PC-9 (cell line): ENCODE data around the gene EPDR1. TPM values are rescaled to one million over a fixed set of nuclear protein-coding genes. Genes with fewer than 3 reads are reported as not detected.

Experiments
- BruUV-seq: library from RNA; stranded (reverse); fragments of 400-500 nt; replicated peaks from 2 replicates; lab custom pipeline; 2021; lab: Mats Ljungman, UMichigan
- CTCF ChIA-PET: fragments of 300-600 bp; sonication (Branson Sonifier 250); formaldehyde crosslinking; loops from one replicate; lab custom pipeline; 2022; ENCODE audit warnings: antibody characterized with exemption; lab: Charles Lee
- POLR2A ChIA-PET: fragments of 300-600 bp; sonication (Branson Sonifier 250); formaldehyde crosslinking; loops from one replicate; lab custom pipeline; 2022; ENCODE audit warnings: antibody characterized with exemption; ENCODE audit not compliant: unreplicated experiment; lab: Charles Lee
- DNase-seq, 2 experiments: peaks; one replicate each; pipeline versions ENCODE4 v3.0.0 to v3.0.0-alpha.2; 2015 to 2022; ENCODE audit warnings: mixed read lengths in 1 of 2
- H2AFZ ChIP-seq: fragments of 200-600 bp; sonication (generic); 2 replicates; pipeline ENCODE4 v1.8.1; 2017; ENCODE audit warnings: antibody characterized with exemption
- H3F3A ChIP-seq: fragments of 200-600 bp; sonication (generic); 2 replicates; pipeline ENCODE4 v1.8.1; 2017; ENCODE audit warnings: antibody characterized with exemption, mild to moderate bottlenecking, low read depth; ENCODE audit not compliant: insufficient read depth
- H3K27ac ChIP-seq: fragments of 200-600 bp; sonication (generic); 2 replicates; pipeline ENCODE4 v1.6.1; 2016; ENCODE audit warnings: mixed run types
- H3K27me3 ChIP-seq: fragments of 200-600 bp; sonication (generic); 2 replicates; pipeline ENCODE4 v1.6.1; 2016; ENCODE audit warnings: low read depth, mixed run types; ENCODE audit not compliant: insufficient read depth
- H3K36me3 ChIP-seq: fragments of 200-600 bp; sonication (generic); 2 replicates; pipeline ENCODE4 v1.6.1; 2016; ENCODE audit warnings: low read depth, mixed run types
- H3K4me1 ChIP-seq: fragments of 200-600 bp; sonication (generic); replicated peaks from 2 replicates; pipeline ENCODE4 v1.6.1; 2016; ENCODE audit warnings: mixed run types; ENCODE audit not compliant: insufficient read depth
- H3K4me2 ChIP-seq: fragments of 200-600 bp; sonication (generic); 2 replicates; pipeline ENCODE4 v1.6.1; 2017; ENCODE audit warnings: mixed run types
- H3K4me3 ChIP-seq: fragments of 200-600 bp; sonication (generic); 2 replicates; pipeline ENCODE4 v1.6.1; 2016; ENCODE audit warnings: mixed run types
- H3K79me2 ChIP-seq: fragments of 200-600 bp; sonication (generic); 2 replicates; pipeline ENCODE4 v1.6.1; 2017; ENCODE audit warnings: low read depth, mixed run types
- H3K9me2 ChIP-seq: fragments of 200-600 bp; sonication (generic); 2 replicates; pipeline ENCODE4 v1.8.1; 2017; ENCODE audit warnings: mild to moderate bottlenecking; ENCODE audit not compliant: insufficient read depth
- H3K9me3 ChIP-seq: fragments of 200-600 bp; sonication (generic); 2 replicates; pipeline ENCODE4 v1.8.1; 2016; ENCODE audit warnings: low read depth; ENCODE audit not compliant: insufficient read depth
- H4K20me1 ChIP-seq: fragments of 200-600 bp; sonication (generic); 2 replicates; pipeline ENCODE4 v1.8.1; 2017; ENCODE audit not compliant: insufficient read depth
- CTCF ChIP-seq: fragments of 200-600 bp; sonication (generic); conservative IDR thresholded peaks from 2 replicates; pipeline ENCODE4 v1.6.1; 2017; ENCODE audit warnings: mixed run types, antibody characterized with exemption, mild to moderate bottlenecking, moderate library complexity
- EZH2 ChIP-seq: fragments of 200-600 bp; sonication (generic); IDR thresholded peaks from 2 replicates; pipeline ENCODE4 v1.8.0; 2017; ENCODE audit warnings: antibody characterized with exemption, low read depth
- intact Hi-C: fragments of 100-400 bp; cut with micrococcal nuclease; formaldehyde crosslinking; loops from one replicate; pipeline ENCODE4 v1.10.0; 2022; ENCODE audit not compliant: unreplicated experiment
- total RNA-seq: library from RNA; stranded (reverse); gene quantifications from 2 replicates; pipeline ENCODE4 v1.2.3, GENCODE V29; 2021

EPDR1 gene
- total RNA-seq, 1 experiment from 2014 or later, result 3.3 TPM

GRCh38 chr7:37977243-37977642, 56.8 kb downstream of the EPDR1 start:
- Histone ChIP-seq H3K9me3 (no peaks in the 10 kb centered on the region), H2AFZ (no peak overlapping the region), H3K9me2 (no peaks in the 10 kb centered on the region; the same call in 1 of the 2 replicates), H3K79me2 (no peaks in the 10 kb centered on the region), H4K20me1 (no peaks in the 10 kb centered on the region), H3K4me2 (no peak overlapping the region), H3K27ac (no peak overlapping the region), H3K27me3 (no peaks in the 10 kb centered on the region), H3K36me3 (no peaks in the 10 kb centered on the region), H3K4me1 (0 out of 2 replicates have a peak, but pooled peaks cover 7% of the 10 kb centered on the region), H3K4me3 (no peak overlapping the region), H3F3A (no peaks in the 10 kb centered on the region)
- POLR2A ChIA-PET, result no interaction called here
- DNase-seq, result no peak
- intact Hi-C loops, result no loop called here
- TF ChIP-seq CTCF (no peak), EZH2 (no peak)
- BruUV-seq, result no TSS peak
- CTCF ChIA-PET, result no interaction called here

GRCh38 chr7:37981664-37982063, 61.2 kb downstream of the EPDR1 start:
- Histone ChIP-seq H3K27me3 (no peaks in the 10 kb centered on the region), H3K4me1 (0 out of 2 replicates have a peak, but pooled peaks cover 7% of the 10 kb centered on the region), H3K27ac (no peak overlapping the region), H2AFZ (no peak overlapping the region), H3K4me2 (no peak overlapping the region), H3K36me3 (no peaks in the 10 kb centered on the region), H3F3A (no peaks in the 10 kb centered on the region), H3K9me3 (no peaks in the 10 kb centered on the region), H3K4me3 (no peak overlapping the region), H3K79me2 (no peaks in the 10 kb centered on the region), H4K20me1 (no peaks in the 10 kb centered on the region), H3K9me2 (no peaks in the 10 kb centered on the region; the same call in 1 of the 2 replicates)
- POLR2A ChIA-PET, result no interaction called here
- intact Hi-C loops, result no loop called here
- no peak for TF ChIP-seq CTCF
- no peak for TF ChIP-seq EZH2
- CTCF ChIA-PET, result no interaction called here
- no peak for DNase-seq
- no TSS peak for BruUV-seq

GRCh38 chr7:37982423-37982822, 62.0 kb downstream of the EPDR1 start:
- ChIA-PET POLR2A (no interaction called here), CTCF (no interaction called here)
- H3F3A ChIP-seq, result no peaks in the 10 kb centered on the region
- no peak overlapping the region for H3K4me2 ChIP-seq
- H2AFZ ChIP-seq, result no peak overlapping the region
- no peak for TF ChIP-seq EZH2
- no peak for TF ChIP-seq CTCF
- H3K4me1 ChIP-seq, result 0 out of 2 replicates have a peak, but pooled peaks cover 2% of the 10 kb centered on the region
- intact Hi-C loops, result no loop called here
- H3K9me2 ChIP-seq, result no peaks in the 10 kb centered on the region; the same call in 1 of the 2 replicates
- H3K9me3 ChIP-seq, result no peaks in the 10 kb centered on the region
- no peak overlapping the region for H3K27ac ChIP-seq
- H3K36me3 ChIP-seq, result no peaks in the 10 kb centered on the region
- H3K79me2 ChIP-seq, result no peaks in the 10 kb centered on the region
- DNase-seq, result no peak
- BruUV-seq, result no TSS peak
- H3K27me3 ChIP-seq, result no peaks in the 10 kb centered on the region
- no peak overlapping the region for H3K4me3 ChIP-seq
- no peaks in the 10 kb centered on the region for H4K20me1 ChIP-seq
